HepG2 (cell line): ENCODE results near the gene SOS2. TPM values are rescaled to one million over a fixed set of nuclear protein-coding genes. Genes with fewer than 3 reads are reported as not detected.
A peak's percentile ranks its signal among the peaks of the same experiment; 100 is the strongest.

ENCODE experiments used
- AKAP8 ChIP-seq: sonication (generic); formaldehyde crosslinking; IDR thresholded peaks from 2 replicates; pipeline ENCODE4 v1.5.1; 2020; ENCODE audit warnings: mild to moderate bottlenecking, missing genetic modification reagents
- CREB1 ChIP-seq, 2 experiments: fragments of 450-650 bp in 1 of 2; IDR thresholded peaks; 2 replicates each; pipeline ENCODE4 v1.6.1; 2016 to 2017; ENCODE audit warnings: control low read depth in 1 of 2, mild to moderate bottlenecking in 1 of 2, missing compliant biosample characterization in 1 of 2, missing genetic modification characterization in 1 of 2
- DNMT3B ChIP-seq: conservative IDR thresholded peaks from 2 replicates; pipeline ENCODE4 v1.6.1; 2016; ENCODE audit warnings: missing biosample characterization, control low read depth
- EZH2 ChIP-seq: conservative IDR thresholded peaks from 2 replicates; pipeline ENCODE4 v1.6.1; 2012; ENCODE audit warnings: mild to moderate bottlenecking, low read depth, low read length, moderate library complexity
- FIP1L1 ChIP-seq: fragments of 200-400 bp; formaldehyde crosslinking; IDR thresholded peaks from 2 replicates; pipeline ENCODE4 v1.6.1; 2018; ENCODE audit warnings: low read depth, mild to moderate bottlenecking, low read length, moderate library complexity, borderline replicate concordance; ENCODE audit not compliant: insufficient read depth
- KDM5A ChIP-seq: fragments of 200-600 bp; sonication (generic); IDR thresholded peaks from 2 replicates; pipeline ENCODE4 v1.7.0; 2018; ENCODE audit warnings: antibody characterized with exemption, mild to moderate bottlenecking, low read length, borderline replicate concordance
- MED13 ChIP-seq: sonication (generic); formaldehyde crosslinking; IDR thresholded peaks from 2 replicates; pipeline ENCODE4 v1.5.0; 2020; ENCODE audit warnings: missing genetic modification reagents
- MTA1 ChIP-seq: sonication (generic); formaldehyde crosslinking; IDR thresholded peaks from 2 replicates; pipeline ENCODE4 v1.4.0; 2020; ENCODE audit warnings: missing genetic modification reagents, mild to moderate bottlenecking, borderline replicate concordance
- NCOA1 ChIP-seq: sonication (generic); formaldehyde crosslinking; IDR thresholded peaks from 2 replicates; pipeline ENCODE4 v1.9.0; 2021; ENCODE audit warnings: missing genetic modification reagents
- POLR2G ChIP-seq: fragments of 200-400 bp; formaldehyde crosslinking; IDR thresholded peaks from 2 replicates; pipeline ENCODE4 v1.6.1; 2018; ENCODE audit warnings: mild to moderate bottlenecking, low read depth, low read length, moderate library complexity
- SPEN ChIP-seq: sonication (generic); formaldehyde crosslinking; IDR thresholded peaks from 2 replicates; pipeline ENCODE4 v1.5.1; 2020; ENCODE audit warnings: low read depth, mild to moderate bottlenecking, missing genetic modification reagents
- ZFP82 ChIP-seq: sonication (generic); formaldehyde crosslinking; IDR thresholded peaks from 2 replicates; pipeline ENCODE4 v1.5.1; 2020; ENCODE audit warnings: mild to moderate bottlenecking, missing genetic modification reagents, borderline replicate concordance
- ZNF224 ChIP-seq: sonication (generic); formaldehyde crosslinking; IDR thresholded peaks from 2 replicates; pipeline ENCODE4 v1.5.0; 2020; ENCODE audit warnings: mild to moderate bottlenecking, missing genetic modification reagents
- ZNF816 ChIP-seq: sonication (generic); formaldehyde crosslinking; IDR thresholded peaks from 2 replicates; pipeline ENCODE4 v1.8.0; 2022; ENCODE audit warnings: missing genetic modification reagents, mild to moderate bottlenecking, borderline replicate concordance
- polyA plus RNA-seq, 8 experiments: library from polyadenylated mRNA; depleted of rRNA in 3 of 8; stranded (reverse) in 7 of 8; unstranded in 1 of 8; fragments of >200 nt; fragmentation: Illumina TruSeq in 4 of 8; extraction: Trizol in 4 of 8; gene quantifications; 2 replicates each; pipeline versions ENCODE4 v1.2.1 to v1.2.3, GENCODE V29; 2011 to 2016; ENCODE audit warnings: low read depth in 4 of 8, missing spikeins in 1 of 8, mixed read lengths in 1 of 8; ENCODE audit not compliant: insufficient read depth in 1 of 8
- total RNA-seq, 5 experiments: library from RNA; depleted of rRNA; stranded (reverse); fragments of >200 nt; fragmentation: Illumina TruSeq; extraction: Trizol; gene quantifications; 2 replicates each; pipeline ENCODE4 v1.2.3, GENCODE V29; 2016; ENCODE audit warnings: low read depth in 1 of 5
- TF ChIP-seq, protein P1 (sequence below), 2 experiments: fragments of 450-650 bp in 1 of 2; sonication (generic) in 1 of 2; formaldehyde crosslinking in 1 of 2; IDR thresholded peaks; 2 replicates each; pipeline versions ENCODE4 v1.6.1 to v1.8.0; 2016 to 2022; ENCODE audit warnings: antibody characterized with exemption in 1 of 2, mild to moderate bottlenecking in 1 of 2, missing genetic modification reagents in 1 of 2
- TF ChIP-seq, protein P2 (sequence below): sonication (generic); formaldehyde crosslinking; IDR thresholded peaks from 2 replicates; pipeline ENCODE4 v1.5.1; 2020; ENCODE audit warnings: mild to moderate bottlenecking, moderate library complexity, missing genetic modification reagents

Gene SOS2
- total and polyA plus RNA-seq, 2 of the 13 experiments (the other 11 are each of a cell fraction or from before 2014, with no cell fraction given), result 9.3 to 12.1 TPM

DNA sequence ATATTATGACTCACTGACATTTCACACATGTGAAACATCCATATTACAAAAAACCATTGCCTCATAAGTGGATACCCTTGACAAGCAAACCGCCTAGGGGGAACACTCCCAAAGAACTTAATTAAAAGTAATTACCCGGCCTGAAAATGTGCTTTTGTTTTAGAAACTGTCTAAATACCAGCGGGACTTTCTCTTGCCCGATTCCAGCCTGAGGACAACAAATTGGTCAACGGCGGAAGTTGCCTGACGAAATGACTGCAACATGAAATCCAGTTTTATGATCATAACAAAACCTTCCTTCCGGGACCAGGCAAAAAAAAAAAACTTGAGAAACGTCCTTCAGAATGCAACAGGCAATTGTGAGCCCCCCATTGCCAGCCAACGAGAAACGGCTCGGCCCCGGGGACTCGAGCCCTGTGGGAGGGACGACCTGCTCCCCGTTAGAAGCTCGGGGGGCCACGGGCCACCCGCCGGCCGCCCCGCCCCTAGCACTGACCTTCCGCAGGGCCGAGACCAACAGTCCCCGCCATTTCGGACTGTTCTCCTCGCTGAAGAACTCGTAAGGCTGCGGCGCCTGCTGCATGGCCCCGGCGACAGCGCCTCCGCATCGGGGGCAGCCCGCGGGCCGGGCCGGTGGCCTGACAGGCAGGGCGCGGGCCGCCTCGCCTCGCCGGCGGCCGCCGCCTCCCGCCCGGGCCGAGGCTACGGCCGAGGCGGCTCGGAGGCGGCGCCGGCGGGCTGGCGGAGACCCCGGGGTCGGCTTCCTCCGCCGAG, 490 bp downstream of the SOS2 start (continued):
- TF ChIP-seq, protein P1, sequence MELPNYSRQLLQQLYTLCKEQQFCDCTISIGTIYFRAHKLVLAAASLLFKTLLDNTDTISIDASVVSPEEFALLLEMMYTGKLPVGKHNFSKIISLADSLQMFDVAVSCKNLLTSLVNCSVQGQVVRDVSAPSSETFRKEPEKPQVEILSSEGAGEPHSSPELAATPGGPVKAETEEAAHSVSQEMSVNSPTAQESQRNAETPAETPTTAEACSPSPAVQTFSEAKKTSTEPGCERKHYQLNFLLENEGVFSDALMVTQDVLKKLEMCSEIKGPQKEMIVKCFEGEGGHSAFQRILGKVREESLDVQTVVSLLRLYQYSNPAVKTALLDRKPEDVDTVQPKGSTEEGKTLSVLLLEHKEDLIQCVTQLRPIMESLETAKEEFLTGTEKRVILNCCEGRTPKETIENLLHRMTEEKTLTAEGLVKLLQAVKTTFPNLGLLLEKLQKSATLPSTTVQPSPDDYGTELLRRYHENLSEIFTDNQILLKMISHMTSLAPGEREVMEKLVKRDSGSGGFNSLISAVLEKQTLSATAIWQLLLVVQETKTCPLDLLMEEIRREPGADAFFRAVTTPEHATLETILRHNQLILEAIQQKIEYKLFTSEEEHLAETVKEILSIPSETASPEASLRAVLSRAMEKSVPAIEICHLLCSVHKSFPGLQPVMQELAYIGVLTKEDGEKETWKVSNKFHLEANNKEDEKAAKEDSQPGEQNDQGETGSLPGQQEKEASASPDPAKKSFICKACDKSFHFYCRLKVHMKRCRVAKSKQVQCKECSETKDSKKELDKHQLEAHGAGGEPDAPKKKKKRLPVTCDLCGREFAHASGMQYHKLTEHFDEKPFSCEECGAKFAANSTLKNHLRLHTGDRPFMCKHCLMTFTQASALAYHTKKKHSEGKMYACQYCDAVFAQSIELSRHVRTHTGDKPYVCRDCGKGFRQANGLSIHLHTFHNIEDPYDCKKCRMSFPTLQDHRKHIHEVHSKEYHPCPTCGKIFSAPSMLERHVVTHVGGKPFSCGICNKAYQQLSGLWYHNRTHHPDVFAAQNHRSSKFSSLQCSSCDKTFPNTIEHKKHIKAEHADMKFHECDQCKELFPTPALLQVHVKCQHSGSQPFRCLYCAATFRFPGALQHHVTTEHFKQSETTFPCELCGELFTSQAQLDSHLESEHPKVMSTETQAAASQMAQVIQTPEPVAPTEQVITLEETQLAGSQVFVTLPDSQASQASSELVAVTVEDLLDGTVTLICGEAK (IDR thresholded peaks at IDR 0.05), result no peak
- TF ChIP-seq, protein P1 (CRISPR knock-in tag; IDR thresholded peaks at IDR 0.05), result no peak
- TF ChIP-seq CREB1 (IDR thresholded peaks at IDR 0.05) (no peak), CREB1 (CRISPR knock-in tag; IDR thresholded peaks at IDR 0.05) (no peak), MED13 (CRISPR knock-in tag) (no peak), ZNF224 (CRISPR knock-in tag) (no peak), ZNF816 (CRISPR knock-in tag) (0 out of 2 replicates have a peak, but pooled peaks have one; percentile 55), DNMT3B (no peak), EZH2 (no peak), POLR2G (no peak), SPEN (CRISPR knock-in tag) (no peak; the same call in 1 of the 2 replicates), ZFP82 (CRISPR knock-in tag) (no peak), NCOA1 (no peak), KDM5A (no peak), FIP1L1 (no peak), MTA1 (no peak), AKAP8 (CRISPR knock-in tag) (no peak)
- TF ChIP-seq, protein P2, sequence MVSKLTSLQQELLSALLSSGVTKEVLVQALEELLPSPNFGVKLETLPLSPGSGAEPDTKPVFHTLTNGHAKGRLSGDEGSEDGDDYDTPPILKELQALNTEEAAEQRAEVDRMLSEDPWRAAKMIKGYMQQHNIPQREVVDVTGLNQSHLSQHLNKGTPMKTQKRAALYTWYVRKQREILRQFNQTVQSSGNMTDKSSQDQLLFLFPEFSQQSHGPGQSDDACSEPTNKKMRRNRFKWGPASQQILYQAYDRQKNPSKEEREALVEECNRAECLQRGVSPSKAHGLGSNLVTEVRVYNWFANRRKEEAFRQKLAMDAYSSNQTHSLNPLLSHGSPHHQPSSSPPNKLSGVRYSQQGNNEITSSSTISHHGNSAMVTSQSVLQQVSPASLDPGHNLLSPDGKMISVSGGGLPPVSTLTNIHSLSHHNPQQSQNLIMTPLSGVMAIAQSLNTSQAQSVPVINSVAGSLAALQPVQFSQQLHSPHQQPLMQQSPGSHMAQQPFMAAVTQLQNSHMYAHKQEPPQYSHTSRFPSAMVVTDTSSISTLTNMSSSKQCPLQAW (CRISPR knock-in tag), result no peak
